OCI-LY7 (cell line): Measurements from ENCODE around the gene TTC7B. TPM values are rescaled to one million over a fixed set of nuclear protein-coding genes. Genes with fewer than 3 reads are reported as not detected.

Experiments
- BruUV-seq: library from RNA; stranded (reverse); fragments of 400-500 nt; replicated peaks from 2 replicates; lab custom pipeline; 2021; lab: Mats Ljungman, UMichigan
- CTCF ChIA-PET: fragments of 300-600 bp; sonication (Branson Sonifier 250); formaldehyde crosslinking; loops from one replicate; lab custom pipeline; 2022; ENCODE audit warnings: antibody characterized with exemption; ENCODE audit not compliant: unreplicated experiment; lab: Charles Lee
- POLR2A ChIA-PET: fragments of 300-600 bp; sonication (Branson Sonifier 250); formaldehyde crosslinking; loops from one replicate; lab custom pipeline; 2022; ENCODE audit warnings: antibody characterized with exemption; lab: Charles Lee
- DNase-seq: peaks from one replicate; pipeline ENCODE4 v3.0.0-alpha.2; 2015; ENCODE audit warnings: low spot score
- H2AFZ ChIP-seq: fragments of 200-600 bp; sonication (generic), shearing (Covaris generic); 2 replicates; pipeline ENCODE4 v1.6.1; 2014; ENCODE audit warnings: mild to moderate bottlenecking, antibody characterized with exemption, low read length, moderate library complexity
- H3K27ac ChIP-seq: fragments of 200-600 bp; sonication (generic); 2 replicates; pipeline ENCODE4 v1.5.1; 2014; ENCODE audit warnings: mixed run types, low read depth, mild to moderate bottlenecking, moderate library complexity, low read length, inconsistent platforms; ENCODE audit not compliant: poor library complexity, severe bottlenecking
- H3K36me3 ChIP-seq: fragments of 200-600 bp; sonication (generic); 2 replicates; pipeline ENCODE4 v1.6.1; 2014; ENCODE audit warnings: mild to moderate bottlenecking, antibody characterized with exemption, low read length, moderate library complexity, mixed read lengths; ENCODE audit not compliant: insufficient read depth
- H3K4me1 ChIP-seq: fragments of 200-600 bp; sonication (generic); 2 replicates; pipeline ENCODE4 v1.5.1; 2014; ENCODE audit warnings: mild to moderate bottlenecking, low read length; ENCODE audit not compliant: insufficient read depth, poor library complexity, severe bottlenecking
- H3K4me2 ChIP-seq: fragments of 200-600 bp; sonication (generic); 2 replicates; pipeline ENCODE4 v1.6.1; 2014; ENCODE audit warnings: mild to moderate bottlenecking, low read length
- H3K4me3 ChIP-seq: fragments of 200-600 bp; sonication (generic); 2 replicates; pipeline ENCODE4 v1.5.1; 2014; ENCODE audit warnings: mild to moderate bottlenecking, low read depth, low read length; ENCODE audit not compliant: poor library complexity, severe bottlenecking
- H3K79me2 ChIP-seq: fragments of 200-600 bp; sonication (generic); 2 replicates; pipeline ENCODE4 v1.6.1; 2016; ENCODE audit warnings: low read depth, mild to moderate bottlenecking, low read length, moderate library complexity, mixed read lengths; ENCODE audit not compliant: insufficient read depth
- H3K9me2 ChIP-seq: fragments of 200-600 bp; sonication (generic); 2 replicates; pipeline ENCODE4 v1.6.1; 2016; ENCODE audit warnings: mild to moderate bottlenecking, low read length, mixed read lengths; ENCODE audit not compliant: insufficient read depth
- H3K9me3 ChIP-seq: fragments of 200-600 bp; sonication (generic); 2 replicates; pipeline ENCODE4 v1.6.1; 2014; ENCODE audit warnings: mild to moderate bottlenecking, mixed run types, low read length, mixed read lengths
- H4K20me1 ChIP-seq: fragments of 200-600 bp; sonication (generic); 2 replicates; pipeline ENCODE4 v1.6.1; 2014; ENCODE audit warnings: mild to moderate bottlenecking, antibody characterized with exemption, low read length, moderate library complexity, mixed read lengths; ENCODE audit not compliant: insufficient read depth
- CTCF ChIP-seq: fragments of 200-600 bp; sonication (generic); conservative IDR thresholded peaks from 2 replicates; pipeline ENCODE4 v1.5.1; 2014; ENCODE audit warnings: mild to moderate bottlenecking, antibody characterized with exemption, low read length, moderate library complexity, mixed read lengths
- EZH2phosphoT487 ChIP-seq: fragments of 200-600 bp; sonication (generic); IDR thresholded peaks from 2 replicates; pipeline ENCODE4 v1.6.1; 2018; ENCODE audit warnings: low read depth, borderline replicate concordance, mild to moderate bottlenecking, mixed run types, antibody characterized with exemption, low read length, moderate library complexity, mixed read lengths
- intact Hi-C: fragments of 100-400 bp; cut with micrococcal nuclease; formaldehyde crosslinking; loops from one replicate; pipeline ENCODE4 v1.10.0; 2022; ENCODE audit not compliant: unreplicated experiment
- total RNA-seq, 2 experiments: library from RNA; depleted of rRNA in 1 of 2; stranded (reverse); fragments of >200 nt in 1 of 2; shearing (Covaris generic) in 1 of 2; gene quantifications; 2 replicates each; pipeline ENCODE4 v1.2.3, GENCODE V29; 2014 to 2022

The TTC7B gene
- total RNA-seq, 2 experiments from 2014 or later = 0.19 to 0.51 TPM

GRCh38 chr14:90691627-90692026 lies 124.6 kb downstream of the TTC7B start:
- CTCF ChIA-PET = interaction anchor here (0.5 kb wide), 2 partner anchors 67 to 664 kb away, joined by 3 to 4 read pairs; no protein-coding TSS in a partner anchor
- Histone ChIP-seq H3K4me3 (no peak overlapping the region), H2AFZ (no peak overlapping the region), H3K4me2 (no peak overlapping the region), H3K9me2 (no peaks in the 10 kb centered on the region), H4K20me1 (no peaks in the 10 kb centered on the region), H3K36me3 (no peaks in the 10 kb centered on the region), H3K79me2 (no peaks in the 10 kb centered on the region), H3K4me1 (no peaks in the 10 kb centered on the region), H3K9me3 (no peaks in the 10 kb centered on the region), H3K27ac (no peak overlapping the region)
- intact Hi-C loops = no loop called here
- no TSS peak for BruUV-seq
- TF ChIP-seq CTCF = no peak
- TF ChIP-seq EZH2phosphoT487 = no peak
- DNase-seq = no peak
- POLR2A ChIA-PET = interaction anchor here (0.7 kb wide), 1 partner anchor 11 kb away, joined by 3 read pairs; no protein-coding TSS in a partner anchor

GRCh38 chr14:90687680-90688079 lies 128.6 kb downstream of the TTC7B start:
- Histone ChIP-seq H3K36me3 (no peaks in the 10 kb centered on the region), H3K9me3 (no peaks in the 10 kb centered on the region), H3K27ac (no peak overlapping the region), H2AFZ (no peak overlapping the region), H3K4me3 (no peak overlapping the region), H3K9me2 (no peaks in the 10 kb centered on the region), H4K20me1 (no peaks in the 10 kb centered on the region), H3K4me2 (no peak overlapping the region), H3K79me2 (no peaks in the 10 kb centered on the region), H3K4me1 (no peaks in the 10 kb centered on the region)
- intact Hi-C loops = no loop called here
- TF ChIP-seq EZH2phosphoT487 = no peak
- no peak for TF ChIP-seq CTCF
- POLR2A ChIA-PET = interaction anchor here (1.7 kb wide), 1 partner anchor 9 kb away, joined by 5 read pairs; no protein-coding TSS in a partner anchor
- DNase-seq = no peak
- CTCF ChIA-PET = no interaction called here
- no TSS peak for BruUV-seq

- Histone ChIP-seq H3K9me2 (no peaks in the 10 kb centered on the region), H3K27ac (no peak overlapping the region), H3K36me3 (no peaks in the 10 kb centered on the region), H3K9me3 (no peaks in the 10 kb centered on the region), H3K4me1 (no peaks in the 10 kb centered on the region), H2AFZ (no peak overlapping the region), H4K20me1 (no peaks in the 10 kb centered on the region), H3K4me2 (no peak overlapping the region), H3K4me3 (no peak overlapping the region), H3K79me2 (no peaks in the 10 kb centered on the region)
- no peak for DNase-seq
- TF ChIP-seq CTCF = no peak
- TF ChIP-seq EZH2phosphoT487 = no peak
- no TSS peak for BruUV-seq
- ChIA-PET POLR2A (no interaction called here), CTCF (no interaction called here)
- intact Hi-C loops = no loop called here
Observed at GRCh38 chr14:90682615-90683014, 133.6 kb downstream of the TTC7B start.
